Fibroblast of skin of right quadriceps (primary cell): Measurements from ENCODE around the gene RBFOX1.

Source experiments
- DNase-seq: peaks from one replicate; pipeline ENCODE4 v3.0.0-alpha.2; 2013

The RBFOX1 gene

DNA sequence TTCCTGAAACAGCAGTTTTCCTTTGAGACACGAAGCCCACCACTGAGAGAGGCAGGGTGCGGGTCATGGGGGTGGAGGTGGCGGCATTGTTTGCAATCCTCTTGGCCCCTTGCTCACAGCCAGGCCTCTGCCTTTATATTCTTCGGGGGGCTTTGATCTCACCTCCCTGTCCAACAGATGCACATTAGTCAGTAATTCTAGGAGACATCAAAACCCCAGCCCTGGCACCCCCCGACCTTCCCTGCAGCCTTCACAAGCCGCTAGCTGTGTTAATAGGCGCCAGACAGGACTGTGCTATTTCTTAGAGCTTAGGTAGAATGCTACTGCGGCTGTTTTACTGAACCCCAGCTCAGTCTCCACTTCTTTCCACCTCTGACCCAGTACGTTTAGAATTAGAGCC, 212.6 kb downstream of the RBFOX1 start:
- DNase-seq, result no peak

DNA sequence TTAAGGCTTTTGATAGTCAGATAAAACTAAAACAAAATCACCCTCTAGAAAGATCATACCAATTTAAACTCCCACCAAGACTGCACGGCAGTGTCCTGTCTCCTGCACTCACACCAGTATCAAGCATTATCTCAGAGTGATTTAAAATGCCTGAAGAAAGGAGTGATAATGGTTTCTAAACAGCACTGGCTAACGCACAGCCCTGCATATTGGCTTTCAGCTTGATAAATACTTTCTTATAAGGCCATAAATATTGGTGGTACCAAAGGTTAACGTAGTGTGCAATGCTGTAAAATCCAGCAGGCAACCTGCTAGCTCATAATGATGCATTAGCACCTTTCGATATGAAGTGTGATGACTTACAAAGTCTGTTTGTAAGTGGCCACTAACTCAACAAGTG, 214.3 kb downstream of the RBFOX1 start:
- DNase-seq, result no peak

DNA sequence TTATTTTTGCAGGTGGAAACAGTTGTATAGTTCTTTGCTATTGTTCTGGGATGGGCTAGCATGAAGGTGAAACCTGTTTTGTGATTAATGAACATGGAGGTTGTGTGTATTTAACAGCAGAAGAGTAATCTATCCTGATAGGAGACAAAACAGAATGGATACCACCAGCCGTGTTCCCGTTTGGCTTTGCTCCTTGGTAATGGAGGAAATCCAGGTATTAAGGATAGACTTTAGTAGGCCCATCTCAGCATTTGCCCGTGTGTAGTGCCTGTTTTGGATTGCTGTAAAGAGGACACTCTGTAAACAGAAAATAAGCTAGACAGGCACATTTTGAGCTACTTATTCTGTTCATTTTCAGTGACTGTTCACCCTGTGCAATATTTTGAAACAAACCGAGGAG, 215.1 kb downstream of the RBFOX1 start:
- DNase-seq, result no peak

DNA sequence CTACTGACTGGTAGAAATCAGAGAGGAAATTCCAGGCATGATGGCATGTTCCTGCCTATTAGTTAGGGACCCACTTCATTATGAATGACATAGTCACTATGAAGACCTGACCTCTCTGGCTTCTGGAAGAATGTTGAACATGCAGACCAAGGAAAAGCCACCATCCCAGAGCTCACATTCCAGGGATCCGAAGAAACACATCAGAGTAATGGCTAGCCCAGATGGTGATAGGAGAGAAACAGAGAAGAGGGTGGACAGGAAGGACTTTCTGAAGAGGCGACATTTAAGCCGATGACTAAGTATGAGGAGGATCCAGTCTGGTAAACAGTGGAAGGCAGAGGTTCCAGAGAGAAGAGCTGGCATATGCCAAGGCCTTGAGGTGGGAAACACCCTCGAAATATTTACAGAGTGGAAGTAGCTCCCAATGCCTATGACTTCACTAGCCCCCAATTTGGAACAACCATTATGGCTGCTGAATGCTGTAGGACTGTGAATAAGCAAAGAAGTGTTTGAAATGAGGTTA, 216.2 kb downstream of the RBFOX1 start:
- DNase-seq, result no peak

DNA sequence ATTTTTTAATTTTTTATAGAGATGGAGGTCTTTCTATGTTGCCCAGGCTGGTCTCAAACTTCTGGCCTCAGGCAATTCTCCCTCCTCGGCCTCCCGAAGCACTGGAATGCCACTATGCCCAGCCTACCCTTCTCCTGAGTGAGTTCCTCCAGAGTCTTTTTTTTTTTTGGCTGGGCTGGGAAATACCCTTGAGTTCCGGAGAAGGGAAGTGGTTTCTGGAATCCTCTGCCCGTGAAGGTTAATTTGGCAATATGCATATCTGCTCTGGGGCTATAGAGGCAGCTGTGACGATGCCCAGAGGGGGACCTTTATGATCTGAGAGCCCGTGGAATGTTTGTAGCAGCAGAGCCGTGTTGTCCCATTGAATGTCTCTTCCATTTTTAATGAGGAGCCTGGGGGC, 217.5 kb downstream of the RBFOX1 start:
- no peak for DNase-seq

DNA sequence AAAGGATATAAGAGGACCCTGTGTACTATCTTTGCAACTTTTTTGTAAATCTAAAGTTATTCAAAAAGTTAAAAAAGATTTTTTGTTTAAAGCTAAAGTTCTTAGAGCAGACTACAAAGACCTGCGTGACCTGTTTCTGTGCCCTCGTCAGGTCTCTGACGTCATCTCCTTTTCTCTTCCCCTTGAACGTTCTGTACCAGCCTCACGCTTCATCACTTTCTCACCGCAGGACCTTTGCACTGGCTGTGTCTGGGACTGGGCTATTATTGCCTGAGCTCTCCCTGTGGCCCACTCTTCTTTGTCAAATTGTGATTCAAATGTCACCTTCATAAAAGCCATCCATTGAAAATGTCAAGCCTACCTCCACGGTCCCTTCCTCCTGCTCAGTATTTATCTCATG, 222.8 kb downstream of the RBFOX1 start:
- DNase-seq, result no peak

DNA sequence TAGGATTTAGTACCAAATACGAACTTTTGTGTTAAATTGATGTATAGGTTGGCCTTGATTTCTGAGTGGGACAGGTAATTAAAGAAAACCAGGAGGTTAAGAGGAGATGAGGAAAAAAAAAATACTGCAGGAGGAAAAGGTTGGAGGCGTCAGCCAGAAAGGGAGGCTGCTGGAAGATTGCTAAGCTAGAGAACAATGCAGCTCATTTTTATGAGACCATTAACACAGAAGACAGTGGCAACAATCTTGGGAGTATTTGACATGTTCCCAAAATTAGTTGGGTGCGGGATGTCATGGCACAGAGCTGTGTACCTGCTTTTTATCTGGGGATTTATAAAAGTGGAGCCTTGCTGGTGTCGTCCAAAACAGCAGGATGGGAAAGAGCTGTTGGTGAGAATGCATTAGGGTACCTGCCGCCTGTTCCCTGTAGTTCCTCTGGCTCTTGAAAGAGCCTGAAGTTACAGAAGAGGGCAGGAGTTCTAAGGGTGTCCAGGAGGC, 229.3 kb downstream of the RBFOX1 start:
- DNase-seq, result no peak

DNA sequence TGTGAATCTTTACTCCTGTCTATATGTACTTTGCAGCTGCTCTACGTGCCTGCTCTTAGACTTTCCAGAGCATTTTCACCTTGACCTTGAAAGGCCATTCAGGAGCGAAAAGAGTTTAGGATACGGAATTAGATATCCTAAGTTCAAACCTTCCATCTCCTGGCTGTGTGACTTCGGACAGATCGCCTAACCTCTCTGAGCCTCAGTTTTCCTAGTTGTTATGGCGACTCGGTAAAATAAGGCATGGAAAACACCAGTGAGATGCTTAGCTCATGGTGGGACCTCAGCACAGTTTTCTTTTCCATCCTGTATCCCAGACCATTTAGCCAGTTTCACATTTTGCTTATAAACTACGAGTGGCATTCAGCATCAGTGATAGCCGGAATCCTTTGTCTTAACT, 233.7 kb downstream of the RBFOX1 start:
- no peak for DNase-seq

DNA sequence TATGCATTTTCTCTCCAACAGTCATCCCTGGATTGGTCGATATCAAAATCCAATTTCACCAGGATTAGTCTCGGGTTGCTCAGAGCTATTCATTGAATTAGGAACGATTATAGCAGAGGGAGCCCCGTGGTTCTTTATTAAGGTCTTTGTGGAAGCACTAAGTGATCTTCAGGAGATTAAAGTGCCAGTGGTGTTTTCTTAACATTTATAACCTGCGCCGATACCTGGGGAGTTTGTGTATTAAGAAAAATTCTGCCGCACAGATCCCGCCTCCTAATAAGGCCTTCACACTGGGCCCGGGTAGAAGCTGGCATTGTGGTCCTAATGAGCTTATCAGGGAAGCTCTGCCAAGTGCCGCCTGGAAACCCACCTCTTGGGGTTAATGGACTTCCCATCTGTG, 238.7 kb downstream of the RBFOX1 start:
- DNase-seq, result no peak

DNA sequence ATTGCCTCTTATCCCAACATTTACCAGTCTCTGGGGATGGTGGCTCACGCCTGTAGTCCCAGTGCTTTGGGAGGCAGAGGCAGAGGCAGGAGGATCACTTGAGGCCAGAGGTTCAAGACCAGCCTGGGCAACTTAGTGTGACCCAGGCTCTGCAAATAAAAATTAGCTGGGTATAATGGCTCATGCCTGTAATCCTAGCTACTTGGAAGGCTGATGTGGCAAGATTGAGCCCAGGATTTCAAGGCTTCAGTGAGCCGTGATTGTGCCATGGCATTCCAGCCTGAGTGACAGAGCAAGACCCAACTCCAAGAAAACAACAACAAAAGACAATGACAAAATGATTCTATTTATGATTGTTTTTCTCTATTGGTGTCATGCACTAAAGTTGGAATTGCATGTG, 244.9 kb downstream of the RBFOX1 start:
- DNase-seq, result no peak

DNA sequence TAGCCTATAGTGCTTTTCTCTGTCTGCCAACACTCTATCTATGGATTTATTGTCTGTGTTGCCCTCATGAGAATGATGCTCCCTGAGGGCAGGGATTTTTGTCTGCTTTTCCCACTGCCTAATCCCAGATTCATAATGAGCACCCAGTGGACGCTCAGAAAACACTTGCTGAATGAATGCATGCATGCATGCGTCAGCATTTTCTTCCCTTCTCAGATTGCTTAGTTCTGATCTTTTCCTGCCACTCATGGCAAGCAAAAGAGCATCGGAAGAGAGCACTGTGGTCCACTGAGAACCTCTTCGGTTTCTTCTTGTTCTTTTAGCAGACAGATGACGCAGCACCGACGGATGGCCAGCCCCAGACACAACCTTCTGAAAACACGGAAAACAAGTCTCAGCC, 246.8 kb downstream of the RBFOX1 start:
- DNase-seq, result no peak

DNA sequence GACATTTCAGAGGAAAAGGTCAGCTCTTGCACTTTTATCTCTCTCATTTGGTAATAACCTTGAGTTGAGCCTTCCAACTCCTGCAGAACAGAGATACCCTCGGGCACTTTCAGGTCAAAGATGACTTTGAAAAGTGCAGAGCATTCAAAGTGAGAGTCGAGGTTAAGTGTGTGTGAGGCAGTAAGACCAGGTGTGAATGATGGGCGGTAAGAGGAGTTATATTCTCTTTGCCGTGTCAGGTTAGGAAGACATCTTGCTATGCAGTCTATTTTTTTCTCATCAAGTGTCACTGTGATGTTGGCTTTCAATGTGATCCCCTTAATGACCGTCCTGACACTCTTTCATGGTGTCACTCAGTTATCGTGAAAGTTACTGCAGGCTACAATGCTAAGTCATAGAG, 248.5 kb downstream of the RBFOX1 start:
- DNase-seq, result no peak

DNA sequence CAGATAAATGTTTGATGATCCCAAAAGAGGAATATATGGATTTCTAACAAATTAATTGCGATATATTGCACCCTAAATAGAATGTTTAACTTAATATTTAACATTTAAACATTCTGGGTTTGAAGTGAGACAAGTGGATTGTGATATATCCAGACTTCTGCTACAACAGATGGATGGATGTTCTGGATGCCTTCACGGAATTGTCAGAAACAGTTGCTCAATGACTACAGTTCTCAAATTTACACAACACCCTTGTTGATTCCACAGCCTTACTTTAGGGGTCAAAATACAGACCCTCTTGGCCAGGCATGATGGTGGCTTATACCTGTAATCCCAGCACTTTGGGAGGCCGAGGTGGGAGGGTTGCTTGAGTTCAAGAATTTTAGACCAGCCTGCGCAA, 250.8 kb downstream of the RBFOX1 start:
- no peak for DNase-seq

DNA sequence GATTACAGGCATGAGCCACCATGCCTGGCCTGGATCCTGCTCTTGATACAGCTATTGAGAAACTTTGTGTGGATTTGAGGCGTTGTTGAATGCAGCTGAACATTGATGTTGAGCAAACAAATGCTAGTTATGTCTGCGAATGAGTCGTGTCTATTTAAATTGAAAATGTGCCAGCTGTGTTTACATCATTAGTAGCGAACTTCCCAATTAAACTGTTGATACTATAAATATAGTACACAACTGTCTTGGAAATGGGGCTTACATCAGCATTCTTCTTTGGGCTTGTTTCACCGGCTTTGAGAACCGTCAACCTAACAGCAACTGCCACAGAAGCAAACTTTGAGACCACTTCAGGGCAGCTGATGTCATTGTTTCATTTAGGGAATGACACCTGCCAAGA, 251.9 kb downstream of the RBFOX1 start:
- no peak for DNase-seq

DNA sequence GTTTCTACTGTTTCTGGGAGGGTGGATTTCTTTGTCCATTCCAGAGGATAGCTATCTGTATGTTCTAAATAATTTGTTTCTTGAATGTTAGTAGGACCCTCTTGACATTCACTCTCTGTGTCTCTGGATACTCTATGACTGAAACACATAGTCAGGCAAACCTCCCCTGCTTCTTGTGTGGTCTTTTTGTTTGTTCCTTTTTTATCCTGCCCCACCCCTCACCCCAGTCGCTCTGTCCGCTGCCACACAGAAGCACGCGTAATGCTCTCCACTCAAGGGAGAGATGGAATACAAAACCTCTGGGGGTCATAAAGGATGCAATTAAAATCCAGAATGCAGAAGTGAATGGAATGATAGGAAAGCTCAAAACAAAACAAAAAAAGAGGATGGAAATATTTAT, 253.1 kb downstream of the RBFOX1 start:
- DNase-seq, result no peak

DNA sequence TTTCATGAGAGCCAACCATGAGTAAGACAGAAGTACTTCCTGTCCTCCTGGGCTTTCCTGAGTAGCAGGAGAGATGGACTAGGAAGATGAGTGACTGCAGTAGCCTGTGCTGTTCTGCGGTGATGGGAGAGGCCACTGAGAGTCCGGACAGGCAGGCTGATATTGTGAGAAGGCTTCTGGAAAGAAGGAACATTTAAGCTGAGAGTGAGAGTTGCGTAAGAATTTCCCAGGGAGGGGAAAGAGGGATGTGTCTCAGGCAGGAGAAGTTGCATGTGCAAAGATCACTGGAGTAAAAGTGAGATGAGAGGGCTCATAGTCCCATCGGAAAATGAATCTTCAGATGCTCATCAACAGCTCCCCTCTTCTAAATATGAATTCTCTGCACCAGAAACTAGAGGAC, 258.3 kb downstream of the RBFOX1 start:
- no peak for DNase-seq

DNA sequence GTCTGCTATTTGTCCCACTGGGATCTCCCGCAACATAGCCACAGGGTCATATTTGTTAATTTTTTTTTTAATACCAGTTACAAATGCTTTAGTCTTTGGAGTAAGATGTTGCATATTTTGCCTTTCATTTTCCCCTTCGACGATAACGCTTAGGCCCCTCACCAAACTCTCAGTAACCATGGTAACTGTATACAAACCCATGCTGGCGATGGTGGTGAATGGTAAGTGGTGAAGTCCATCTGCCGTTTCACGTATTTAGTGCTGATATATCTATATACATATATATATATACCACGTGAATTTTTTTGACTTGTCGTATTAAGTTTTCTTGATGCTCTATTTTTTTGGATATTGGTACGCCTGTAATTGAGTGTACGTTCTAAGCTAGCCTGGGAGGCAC, 263.7 kb downstream of the RBFOX1 start:
- DNase-seq, result no peak

DNA sequence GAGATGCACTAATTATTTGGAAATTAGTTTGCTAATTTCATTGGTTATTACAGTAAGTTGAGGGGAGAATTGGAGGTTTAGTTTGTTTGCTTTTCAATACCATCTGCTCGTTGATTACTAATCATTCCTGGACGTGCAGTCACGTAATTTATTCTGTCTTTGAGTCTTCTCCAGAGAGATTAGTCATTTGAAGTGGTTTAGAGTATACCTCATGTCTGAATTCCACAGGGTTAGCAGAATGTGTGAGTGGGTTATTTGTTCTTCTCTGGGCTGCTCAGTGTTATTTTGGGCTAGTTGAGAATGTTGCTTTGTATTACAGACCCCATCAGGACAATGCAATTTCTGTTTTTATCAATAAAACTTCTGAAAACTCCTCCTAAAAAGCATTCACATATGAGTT, 265.0 kb downstream of the RBFOX1 start:
- DNase-seq, result peak; percentile 4

DNA sequence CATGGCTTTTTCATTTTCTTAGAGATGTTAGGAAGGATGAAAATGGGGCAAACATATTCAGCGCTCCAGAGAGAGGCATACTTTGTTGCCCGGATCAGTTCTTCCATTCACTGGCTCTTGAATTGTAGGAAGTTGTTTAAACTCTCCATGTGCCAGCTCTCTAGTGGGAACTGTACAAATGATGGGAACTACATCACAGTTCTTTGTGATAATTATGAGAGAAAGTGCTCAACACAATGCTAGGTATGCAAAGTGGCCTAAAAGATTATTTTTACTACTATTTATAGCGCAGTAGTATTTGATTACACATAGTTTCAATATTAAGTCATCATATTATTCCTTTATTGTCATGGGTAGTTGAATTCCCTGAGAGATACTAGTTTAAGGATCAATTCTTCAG, 268.5 kb downstream of the RBFOX1 start:
- no peak for DNase-seq

DNA sequence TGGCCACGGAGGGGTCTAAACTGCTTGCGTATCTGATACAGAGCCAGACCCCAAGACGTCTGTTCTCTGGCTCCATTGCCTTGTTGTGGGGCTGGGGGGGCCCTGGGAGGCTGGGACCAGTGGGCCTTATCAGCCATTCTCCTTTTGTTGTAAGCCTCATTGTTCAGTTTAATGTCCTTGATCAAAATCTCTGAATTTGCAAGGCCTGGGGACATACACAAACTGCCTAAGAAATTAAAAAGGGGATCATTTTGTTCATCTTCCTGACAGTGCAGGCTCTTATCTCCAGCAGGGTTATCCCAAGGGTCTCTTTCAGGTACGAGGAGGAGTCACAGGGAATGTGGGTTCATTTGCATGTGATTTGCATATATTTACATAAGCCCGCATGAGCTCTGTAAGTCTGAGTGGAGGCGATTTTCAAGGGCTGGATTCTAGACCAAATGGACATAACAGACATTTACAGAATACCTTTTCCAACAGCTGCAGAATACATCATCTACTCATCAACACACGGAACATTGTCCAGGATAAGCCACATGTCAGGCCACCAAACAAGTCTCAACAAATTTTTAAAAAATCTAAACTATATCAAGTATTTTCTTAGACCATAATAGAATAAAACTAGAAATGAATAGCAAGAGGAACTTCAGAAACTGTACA, 269.8 kb downstream of the RBFOX1 start:
- DNase-seq, result no peak

DNA sequence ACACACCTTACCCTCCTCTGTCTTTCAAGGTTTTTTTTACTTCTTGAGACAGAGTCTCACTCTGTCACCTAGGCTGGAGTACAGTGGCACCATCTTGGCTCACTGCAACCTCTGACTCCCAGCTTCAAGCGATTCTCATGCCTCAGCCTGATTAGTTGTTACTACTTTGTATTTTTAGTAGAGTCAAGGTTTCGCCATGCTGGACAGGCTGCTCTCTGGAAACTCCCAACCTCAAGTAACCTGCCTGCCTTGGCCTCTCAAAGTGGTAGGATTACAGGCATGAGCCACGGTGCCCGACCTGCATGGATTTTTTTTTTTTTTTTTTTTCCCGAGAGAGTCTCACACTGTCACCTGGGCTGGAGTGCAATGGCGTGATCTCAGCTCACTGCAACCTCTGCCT, 273.2 kb downstream of the RBFOX1 start:
- DNase-seq, result no peak

DNA sequence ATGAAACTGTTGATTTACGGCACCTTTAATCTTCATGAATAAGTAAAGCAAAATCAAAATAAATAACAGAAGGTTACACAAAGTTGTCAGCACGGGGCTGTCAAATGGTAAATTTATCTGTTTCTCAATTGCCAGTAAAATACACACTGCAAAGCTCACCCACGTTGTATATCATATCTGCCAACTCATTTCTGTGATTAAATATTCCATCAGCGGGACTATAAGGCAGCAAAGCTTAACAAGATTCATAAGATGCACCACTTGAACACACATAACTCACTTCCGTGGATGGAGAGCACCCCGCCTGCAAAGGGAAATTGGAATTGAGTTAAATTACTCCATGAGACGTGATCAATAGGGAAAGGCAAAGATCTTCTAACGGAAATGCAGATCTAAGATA, 280.0 kb downstream of the RBFOX1 start:
- DNase-seq, result no peak

DNA sequence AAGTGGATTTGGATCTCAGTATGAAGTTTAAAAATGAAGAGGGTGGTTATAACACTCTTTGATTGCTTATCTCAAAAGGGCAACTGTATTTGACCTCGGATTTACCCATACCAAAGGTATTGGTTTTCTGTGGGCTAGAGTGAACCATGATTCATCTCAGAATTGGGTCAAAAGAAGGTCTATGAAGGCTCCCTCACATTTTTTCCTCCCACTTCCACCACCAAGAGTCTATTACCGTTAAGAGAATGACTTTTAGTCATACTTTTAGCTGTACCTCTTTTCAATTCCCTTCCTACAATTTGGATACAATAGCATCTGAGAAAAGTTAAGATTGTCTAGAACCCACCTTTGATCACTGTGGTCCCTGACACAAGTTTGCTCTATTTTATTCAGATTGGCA, 280.9 kb downstream of the RBFOX1 start:
- no peak for DNase-seq

DNA sequence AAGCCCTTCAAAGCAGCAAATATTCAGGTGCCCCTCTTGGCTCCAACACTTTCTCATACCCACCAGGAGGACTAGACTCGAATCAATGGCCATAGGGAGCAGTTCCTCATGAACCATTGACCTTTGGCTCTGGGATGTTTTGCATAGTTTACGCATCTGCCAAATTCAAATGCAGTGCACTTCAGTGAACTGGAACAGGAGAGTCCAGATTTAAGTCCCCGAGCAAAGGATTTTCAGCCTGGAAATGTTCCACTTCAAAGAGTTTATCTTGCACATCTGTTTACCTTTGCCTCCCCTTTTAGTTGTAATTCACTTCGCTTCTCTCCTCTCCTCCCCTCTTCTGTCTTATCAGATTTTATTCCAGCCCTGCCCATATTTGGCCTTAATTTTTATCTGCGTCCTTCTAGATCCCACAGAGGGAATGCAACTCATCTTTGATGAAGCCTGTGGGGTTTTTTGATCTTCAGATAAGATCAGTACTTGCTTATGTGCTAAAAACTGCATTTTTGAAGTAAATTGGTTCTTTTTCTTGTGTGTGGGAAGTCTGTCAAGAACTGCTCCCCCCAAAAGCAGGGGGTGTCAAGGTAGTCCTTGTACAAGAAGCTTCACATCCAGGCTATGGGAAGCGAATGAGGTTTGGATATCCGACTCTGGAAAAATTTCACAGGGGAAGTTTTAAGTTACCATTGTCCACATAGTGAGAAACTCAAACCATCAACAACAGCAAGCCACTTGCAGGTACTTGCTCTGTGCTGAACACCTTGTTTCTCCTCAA, 281.6 kb downstream of the RBFOX1 start:
- DNase-seq, result no peak

DNA sequence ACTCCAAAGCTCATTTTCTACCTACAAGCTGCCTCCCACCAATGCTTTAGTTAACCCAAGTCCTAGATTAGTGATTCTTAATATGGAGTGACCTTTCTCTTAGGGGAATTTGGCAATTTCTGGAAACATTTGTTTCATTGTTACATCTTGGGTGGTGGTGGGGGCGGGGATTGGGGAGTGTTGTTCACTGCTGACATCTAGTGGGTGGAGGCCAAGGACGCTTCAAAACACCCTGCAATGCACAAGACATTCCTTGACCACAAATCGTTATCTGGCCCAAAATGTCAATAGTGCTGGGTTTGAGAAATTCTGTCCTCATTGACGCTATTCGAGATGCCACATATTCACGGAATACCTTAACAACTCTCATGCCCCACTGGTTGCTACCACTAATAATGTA, 282.9 kb downstream of the RBFOX1 start:
- no peak for DNase-seq
